ENCODE measurements around the gene TTC13. TPM values are rescaled to one million over a fixed set of nuclear protein-coding genes. Genes with fewer than 3 reads are reported as not detected.
A peak's percentile ranks its signal among the peaks of the same experiment; 100 is the strongest.

Gene TTC13
- total RNA-seq, 1 experiment from 2014 or later: 30.1 TPM

DNA sequence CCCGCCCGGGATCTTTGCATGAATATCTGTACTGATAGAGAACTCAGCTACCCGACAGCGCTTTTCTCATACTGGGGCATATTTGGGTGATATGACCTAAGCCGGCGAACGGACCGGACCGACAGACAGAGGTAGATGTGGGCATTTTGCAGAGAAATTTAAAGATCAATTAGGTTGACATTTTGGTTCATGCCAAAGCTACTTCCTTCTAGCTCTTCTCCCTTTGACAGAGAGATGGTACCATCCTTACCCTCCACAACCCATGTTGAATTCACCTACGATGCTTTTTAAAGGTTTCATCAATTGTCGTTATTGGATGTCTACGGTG, 692 bp upstream of the TTC13 start:
- intact Hi-C loops (cut with micrococcal nuclease; ENCODE audit: unreplicated experiment): no loop called here
- Histone ChIP-seq H3K4me3 (ENCODE audit: low read depth, low read length, poor library complexity, severe bottlenecking) (peak overlapping the region; percentile 65), H3K4me1 (ENCODE audit: insufficient read depth, low read length, poor library complexity, severe bottlenecking) (peaks cover 15% of the 10 kb centered on the region), H3K9me3 (ENCODE audit: low read depth, low read length, poor library complexity, severe bottlenecking) (no peaks in the 10 kb centered on the region), H3K36me3 (ENCODE audit: insufficient read depth, low read length, poor library complexity, severe bottlenecking) (peaks cover 11% of the 10 kb centered on the region), H3K27ac (ENCODE audit: low read depth, low read length, poor library complexity, severe bottlenecking) (peak overlapping the region; percentile 32), H3K27me3 (replicated peaks; ENCODE audit: insufficient read depth, low read depth, low read length, poor library complexity) (no peaks in the 10 kb centered on the region)
- CTCF ChIA-PET: no interaction called here
- POLR2A ChIA-PET (ENCODE audit: low non-redundant PET): no interaction called here
- no peak for DNase-seq (ENCODE audit: low spot score)
- TF ChIP-seq EZH2 (IDR thresholded peaks at IDR 0.05; ENCODE audit: borderline replicate concordance, low read depth, low read length, poor library complexity, severe bottlenecking): no peak
- TF ChIP-seq, protein P1, sequence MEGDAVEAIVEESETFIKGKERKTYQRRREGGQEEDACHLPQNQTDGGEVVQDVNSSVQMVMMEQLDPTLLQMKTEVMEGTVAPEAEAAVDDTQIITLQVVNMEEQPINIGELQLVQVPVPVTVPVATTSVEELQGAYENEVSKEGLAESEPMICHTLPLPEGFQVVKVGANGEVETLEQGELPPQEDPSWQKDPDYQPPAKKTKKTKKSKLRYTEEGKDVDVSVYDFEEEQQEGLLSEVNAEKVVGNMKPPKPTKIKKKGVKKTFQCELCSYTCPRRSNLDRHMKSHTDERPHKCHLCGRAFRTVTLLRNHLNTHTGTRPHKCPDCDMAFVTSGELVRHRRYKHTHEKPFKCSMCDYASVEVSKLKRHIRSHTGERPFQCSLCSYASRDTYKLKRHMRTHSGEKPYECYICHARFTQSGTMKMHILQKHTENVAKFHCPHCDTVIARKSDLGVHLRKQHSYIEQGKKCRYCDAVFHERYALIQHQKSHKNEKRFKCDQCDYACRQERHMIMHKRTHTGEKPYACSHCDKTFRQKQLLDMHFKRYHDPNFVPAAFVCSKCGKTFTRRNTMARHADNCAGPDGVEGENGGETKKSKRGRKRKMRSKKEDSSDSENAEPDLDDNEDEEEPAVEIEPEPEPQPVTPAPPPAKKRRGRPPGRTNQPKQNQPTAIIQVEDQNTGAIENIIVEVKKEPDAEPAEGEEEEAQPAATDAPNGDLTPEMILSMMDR (conservative IDR thresholded peaks at IDR 0.05; ENCODE audit: low read depth, low read length): no peak
- BruUV-seq (replicated peaks): TSS peak; percentile 73

DNA sequence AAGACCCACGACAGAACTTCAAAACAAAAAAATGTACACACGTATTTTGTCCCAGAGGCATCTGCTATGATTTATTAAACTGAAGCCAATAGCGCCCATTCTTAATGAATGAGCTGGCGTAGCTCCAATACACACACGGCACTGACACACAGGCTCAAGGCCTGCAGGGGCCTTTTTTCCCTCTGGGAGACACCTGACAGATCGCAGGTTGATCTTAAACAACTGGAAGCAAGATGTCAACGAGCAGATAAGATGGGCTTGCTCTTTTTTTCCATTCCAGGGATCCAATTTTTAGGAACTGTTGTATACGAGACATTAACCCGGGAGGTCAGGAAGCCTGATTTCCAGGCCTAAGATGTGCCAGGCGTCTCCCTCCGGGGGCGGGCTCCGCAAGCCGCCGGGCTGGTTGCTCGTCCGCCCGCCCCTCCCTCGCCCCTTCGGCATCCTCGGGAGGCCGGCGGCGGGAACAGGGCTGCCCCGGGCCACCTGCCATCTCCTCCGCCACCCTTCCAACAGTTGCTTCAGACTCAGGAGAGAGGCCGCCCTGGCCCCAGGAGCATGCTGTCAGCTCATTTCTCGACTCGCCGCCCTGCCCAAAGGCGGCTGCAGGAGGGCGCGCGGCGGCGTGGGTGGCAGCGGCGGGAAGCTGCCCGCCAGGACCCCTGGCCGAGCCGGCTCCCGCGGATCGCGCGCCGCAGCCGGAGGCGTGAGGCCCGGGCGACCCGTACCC, 735 bp downstream of the TTC13 start:
- peaks cover 13% of the 10 kb centered on the region for H3K4me1 ChIP-seq (ENCODE audit: insufficient read depth, low read length, poor library complexity, severe bottlenecking)
- H3K4me3 ChIP-seq (ENCODE audit: low read depth, low read length, poor library complexity, severe bottlenecking): peak overlapping the region; percentile 65
- no peaks in the 10 kb centered on the region for H3K9me3 ChIP-seq (ENCODE audit: low read depth, low read length, poor library complexity, severe bottlenecking)
- no TSS peak for BruUV-seq (replicated peaks)
- CTCF ChIA-PET: no interaction called here
- no peak overlapping the region for H3K27ac ChIP-seq (ENCODE audit: low read depth, low read length, poor library complexity, severe bottlenecking)
- POLR2A ChIA-PET (ENCODE audit: low non-redundant PET): no interaction called here
- TF ChIP-seq, protein P1 (conservative IDR thresholded peaks at IDR 0.05; ENCODE audit: low read depth, low read length): no peak
- TF ChIP-seq EZH2 (IDR thresholded peaks at IDR 0.05; ENCODE audit: borderline replicate concordance, low read depth, low read length, poor library complexity, severe bottlenecking): no peak
- H3K27me3 ChIP-seq (replicated peaks; ENCODE audit: insufficient read depth, low read depth, low read length, poor library complexity): no peaks in the 10 kb centered on the region
- DNase-seq (ENCODE audit: low spot score): peak; percentile 49
- intact Hi-C loops (cut with micrococcal nuclease; ENCODE audit: unreplicated experiment): no loop called here
- peaks cover 11% of the 10 kb centered on the region for H3K36me3 ChIP-seq (ENCODE audit: insufficient read depth, low read length, poor library complexity, severe bottlenecking)

DNA sequence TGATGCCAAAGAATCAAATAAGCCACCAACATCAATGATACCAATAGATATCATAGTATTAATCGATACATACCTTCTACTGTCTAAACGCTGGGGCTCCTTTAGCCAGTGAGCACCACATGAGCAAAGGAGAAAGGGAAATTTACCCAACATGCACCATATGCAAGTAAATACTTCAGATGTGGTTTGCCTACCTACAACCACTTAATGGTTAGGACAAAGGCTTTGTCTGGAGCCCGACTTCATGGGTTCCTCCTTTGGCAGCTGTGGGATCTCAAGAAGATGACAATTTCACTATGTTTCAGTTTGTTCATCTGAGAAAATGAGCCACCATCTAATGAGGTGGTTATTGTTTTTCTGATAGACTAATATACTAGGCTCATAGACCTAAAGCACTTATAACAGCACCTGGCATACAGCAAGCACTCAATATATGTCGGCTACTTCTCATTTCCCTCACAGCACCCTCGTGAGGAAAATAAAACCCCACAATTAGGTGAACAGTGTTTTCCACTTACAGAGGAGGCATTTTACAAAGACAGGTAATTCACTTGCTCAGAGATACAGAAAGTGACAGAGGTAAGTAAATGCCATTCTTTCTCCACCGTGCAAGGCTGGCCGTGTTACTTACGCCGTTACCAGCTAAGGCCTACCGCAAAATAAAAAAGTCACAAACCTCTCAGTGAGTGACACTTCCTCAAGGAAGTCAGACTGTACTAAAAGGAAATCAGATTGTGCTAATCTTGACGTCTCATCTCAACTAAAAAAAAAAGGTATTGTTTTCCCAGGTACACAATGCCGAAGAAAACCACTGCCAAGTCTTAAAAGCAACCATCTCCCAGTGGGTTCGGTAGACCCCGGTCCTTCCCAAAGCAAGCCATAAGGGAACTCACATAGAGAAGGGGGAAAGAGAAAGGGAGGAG, 1.6 kb downstream of the TTC13 start:
- POLR2A ChIA-PET (ENCODE audit: low non-redundant PET): no interaction called here
- H3K27me3 ChIP-seq (replicated peaks; ENCODE audit: insufficient read depth, low read depth, low read length, poor library complexity): no peaks in the 10 kb centered on the region
- TF ChIP-seq, protein P1 (conservative IDR thresholded peaks at IDR 0.05; ENCODE audit: low read depth, low read length): no peak
- no peak for TF ChIP-seq EZH2 (IDR thresholded peaks at IDR 0.05; ENCODE audit: borderline replicate concordance, low read depth, low read length, poor library complexity, severe bottlenecking)
- H3K4me1 ChIP-seq (ENCODE audit: insufficient read depth, low read length, poor library complexity, severe bottlenecking): peaks cover 10% of the 10 kb centered on the region
- intact Hi-C loops (cut with micrococcal nuclease; ENCODE audit: unreplicated experiment): no loop called here
- peaks cover 11% of the 10 kb centered on the region for H3K36me3 ChIP-seq (ENCODE audit: insufficient read depth, low read length, poor library complexity, severe bottlenecking)
- CTCF ChIA-PET: no interaction called here
- no peak for DNase-seq (ENCODE audit: low spot score)
- H3K27ac ChIP-seq (ENCODE audit: low read depth, low read length, poor library complexity, severe bottlenecking): no peak overlapping the region
- BruUV-seq (replicated peaks): TSS peak; percentile 30
- H3K9me3 ChIP-seq (ENCODE audit: low read depth, low read length, poor library complexity, severe bottlenecking): no peaks in the 10 kb centered on the region
- peak overlapping the region; percentile 65 for H3K4me3 ChIP-seq (ENCODE audit: low read depth, low read length, poor library complexity, severe bottlenecking)
